Aorta (tissue), 5 donors: Measurements from ENCODE around the gene UBE2M. TPM values are rescaled to one million over a fixed set of nuclear protein-coding genes. Genes with fewer than 3 reads are reported as not detected.
A peak's percentile ranks its signal among the peaks of the same experiment; 100 is the strongest.

ENCODE experiments used
- ATAC-seq: fragments of 200-7000 bp; cut with Tn5 transposase; one replicate; pipeline ENCODE4 v1.9.1; 2022; ENCODE audit warnings: moderate library complexity; ENCODE audit not compliant: low FRiP score
- DNase-seq, 2 donors: peaks; one replicate each; pipeline ENCODE4 v3.0.0-alpha.2; 2020
- H3K27ac ChIP-seq, 2 donors: one replicate each; pipeline ENCODE4 v1.5.1; 2013; ENCODE audit warnings: low read length in 2 of 2, mild to moderate bottlenecking in 2 of 2, moderate library complexity in 2 of 2, control low read depth in 1 of 2, inconsistent platforms in 1 of 2, low read depth in 1 of 2
- H3K27me3 ChIP-seq, 2 donors: one replicate each; pipeline ENCODE4 v1.6.1; 2013; ENCODE audit warnings: control low read depth in 1 of 2, low read length in 1 of 2, mild to moderate bottlenecking in 1 of 2, moderate library complexity in 1 of 2; ENCODE audit not compliant: insufficient read depth in 2 of 2, control insufficient read depth in 1 of 2
- H3K36me3 ChIP-seq, 2 donors: one replicate each; pipeline ENCODE4 v1.6.1; 2013; ENCODE audit warnings: control low read depth in 1 of 2, low read length in 1 of 2, mild to moderate bottlenecking in 1 of 2; ENCODE audit not compliant: insufficient read depth in 2 of 2, control insufficient read depth in 1 of 2
- H3K4me1 ChIP-seq, 2 donors: one replicate each; pipeline ENCODE4 v1.6.1; 2013; ENCODE audit warnings: low read length in 2 of 2, control low read depth in 1 of 2, mild to moderate bottlenecking in 1 of 2, moderate library complexity in 1 of 2; ENCODE audit not compliant: insufficient read depth in 2 of 2, control insufficient read depth in 1 of 2
- H3K4me3 ChIP-seq, 2 donors: one replicate each; pipeline ENCODE4 v1.5.1; 2013; ENCODE audit warnings: low read length in 2 of 2, control low read depth in 1 of 2, mild to moderate bottlenecking in 1 of 2
- H3K9me3 ChIP-seq: one replicate; pipeline ENCODE4 v1.6.1; 2013; ENCODE audit warnings: mild to moderate bottlenecking, low read length; ENCODE audit not compliant: control insufficient read depth
- WGBS, 2 donors: extraction: QIAGEN DNeasy Blood & Tissue Kit; methylation state at CpG; one replicate each; pipeline ENCODE4 v1.1.7; 2013; 5-methylcytosine and 5-hydroxymethylcytosine counted together
- intact Hi-C, 2 donors: fragments of 100-400 bp; cut with DNase I; formaldehyde crosslinking; loops; one replicate each; pipeline versions ENCODE4 v1.14.2 to v1.15.0; 2022
- polyA plus RNA-seq, 2 donors: library from polyadenylated mRNA; stranded (reverse); fragments of 200-250 nt; gene quantifications; one replicate each; pipeline ENCODE4 v1.2.3, GENCODE V29; 2013
- total RNA-seq, 2 donors: library from RNA; stranded (reverse); fragmentation: NEBNext Ultra II Directional; extraction: Animal tissue kit (Norgen Biotek cat#: 25700); gene quantifications; one replicate each; pipeline ENCODE4 v1.2.1, GENCODE V29; 2021
- donor health status: healthy with polysubstance abuse.
- donor health status: Bipolar disorder and iron deficiency.
- donor health status: DM: no; HTN: no; CAD: no.
- donor health status: DM: no; HTN: no; CAD: no.
- donor health status: DM: yes; HTN: yes; CAD: no.

The UBE2M gene
- total and polyA plus RNA-seq, 4 donors, result 47.1 to 57.7 (median 49.3) TPM

DNA sequence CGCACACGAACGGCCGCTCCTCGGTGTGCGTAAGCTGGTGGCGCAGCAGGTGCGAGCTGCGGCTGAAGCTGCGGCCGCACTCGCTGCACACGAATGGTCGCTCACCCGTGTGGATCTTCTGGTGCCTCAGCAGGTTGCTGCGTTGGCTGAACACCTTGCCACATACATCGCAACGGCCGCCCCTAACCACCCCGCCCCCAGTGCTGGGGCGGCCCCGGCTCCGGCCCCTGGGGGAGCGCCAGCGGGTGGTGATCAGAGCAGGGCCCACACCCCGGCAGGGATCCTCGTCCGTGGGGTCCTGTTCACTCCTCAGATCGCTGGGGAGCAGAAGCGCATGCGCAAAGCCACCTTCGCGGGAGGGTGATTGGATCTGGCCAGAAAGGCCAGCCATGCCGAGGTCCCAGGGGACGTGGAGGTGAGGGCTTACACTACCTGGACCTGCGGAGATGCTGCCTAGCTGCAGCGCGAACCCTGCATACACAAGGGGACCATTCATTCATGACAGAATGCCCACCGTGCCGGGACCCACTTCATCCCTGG is 4.7 kb upstream of the UBE2M start:
- Histone ChIP-seq H3K27ac (no peak overlapping the region), H3K4me3 (no peak overlapping the region), H3K27me3 (no peaks in the 10 kb centered on the region), H3K36me3 (no peaks in the 10 kb centered on the region), H3K4me1 (no peaks in the 10 kb centered on the region), H3K9me3 (no peaks in the 10 kb centered on the region)
- 5% methylated on average over 33 to 40 of the region's 40 CpGs for WGBS, 2 donors
- ATAC-seq (no peak), DNase-seq (peak in 1 of 2 donors; percentile 81)
- intact Hi-C loops, result no loop called here

DNA sequence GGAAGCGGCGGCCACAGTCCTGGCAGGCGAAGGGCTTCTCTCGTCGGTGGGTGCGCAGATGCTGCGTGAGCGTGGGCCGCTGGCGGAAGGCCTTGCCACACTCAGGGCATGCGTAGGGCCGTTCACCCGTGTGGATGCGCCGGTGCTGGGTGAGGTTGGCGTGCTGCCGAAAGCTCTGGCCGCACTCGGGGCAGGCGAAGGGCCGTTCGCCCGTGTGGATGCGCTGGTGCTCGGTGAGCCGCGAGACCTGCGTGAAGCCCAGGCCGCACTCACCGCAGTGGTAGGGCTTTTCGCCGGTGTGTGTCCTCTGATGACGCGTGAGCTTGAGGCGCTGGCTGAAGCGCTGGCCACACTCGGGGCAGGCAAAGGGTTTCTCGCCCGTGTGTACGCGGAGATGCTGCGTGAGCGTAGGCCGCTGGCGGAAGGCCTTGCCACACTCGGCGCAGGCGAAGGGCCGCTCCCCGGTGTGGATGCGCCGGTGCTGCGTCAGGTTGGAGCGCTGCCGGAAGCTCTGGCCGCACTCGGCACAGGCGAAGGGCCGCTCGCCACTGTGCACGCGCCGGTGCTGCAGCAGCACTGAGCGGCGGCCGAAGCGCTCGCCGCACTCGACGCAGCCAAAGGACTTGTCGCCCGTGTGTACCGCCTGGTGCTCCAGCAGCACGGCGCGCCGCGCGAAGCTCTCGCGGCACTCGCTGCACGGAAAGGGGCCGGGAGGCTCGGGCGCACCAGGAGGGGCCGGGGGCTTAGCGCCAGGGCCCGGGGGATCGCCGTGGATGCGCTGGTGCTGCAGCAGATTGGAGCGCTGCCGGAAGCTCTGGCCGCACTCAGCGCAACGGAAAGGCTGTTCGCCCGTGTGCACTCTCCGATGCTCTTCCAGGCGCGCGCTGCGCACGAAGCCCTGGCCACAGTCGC is 4.0 kb upstream of the UBE2M start:
- intact Hi-C loops, result no loop called here
- Histone ChIP-seq H3K4me1 (no peaks in the 10 kb centered on the region), H3K4me3 (peak overlapping the region in 1 of 2 donors; percentile 3), H3K27me3 (no peaks in the 10 kb centered on the region), H3K27ac (no peak overlapping the region), H3K9me3 (no peaks in the 10 kb centered on the region), H3K36me3 (no peaks in the 10 kb centered on the region)
- ATAC-seq (peak; percentile 6), DNase-seq (peak; percentile 52 to 84)
- WGBS, 2 donors, result 4 to 5% methylated on average over 103 to 107 of the region's 107 CpGs

DNA sequence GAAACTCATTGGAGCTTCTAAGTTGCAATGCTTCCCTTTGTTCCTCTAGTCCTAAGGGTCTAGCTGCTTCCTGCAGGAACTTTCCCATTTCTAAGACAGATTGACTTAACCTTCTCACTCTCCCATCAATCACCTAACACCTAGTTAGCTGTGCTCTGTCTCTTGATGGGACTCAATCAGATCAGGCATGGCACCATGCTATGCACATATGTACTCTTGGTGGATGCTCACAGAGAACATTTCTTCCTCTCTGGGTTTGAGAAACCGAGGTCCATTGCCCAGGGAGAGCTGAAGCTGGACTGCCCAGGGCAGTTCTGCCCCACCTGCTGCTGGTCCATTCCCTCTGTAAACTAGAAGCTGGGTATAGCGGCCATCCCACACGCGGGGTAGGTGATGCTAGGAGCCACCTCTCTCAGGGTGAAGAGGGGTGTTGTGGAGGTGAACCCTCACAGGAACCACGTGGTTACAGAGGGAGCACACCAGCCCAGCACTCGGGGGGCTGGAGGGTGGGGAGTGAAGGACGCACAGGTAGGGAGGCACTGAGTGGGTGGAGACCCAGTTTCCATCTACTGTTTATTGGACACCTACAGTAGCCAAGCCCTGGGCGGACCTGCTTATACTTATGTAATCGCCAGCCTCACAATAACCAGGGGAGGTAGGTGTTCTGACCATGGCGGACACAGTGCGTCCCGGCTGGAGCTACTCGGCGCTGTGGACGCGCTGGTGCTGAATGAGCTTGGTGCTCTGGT is 3.1 kb upstream of the UBE2M start:
- no peak for ATAC-seq
- no peaks in the 10 kb centered on the region for H3K4me1 ChIP-seq

GRCh38 chr19:58560921-58561320 is 2.5 kb upstream of the UBE2M start:
- intact Hi-C loops, result no loop called here
- Histone ChIP-seq H3K27ac (no peak overlapping the region), H3K36me3 (no peaks in the 10 kb centered on the region), H3K4me1 (no peaks in the 10 kb centered on the region), H3K4me3 (no peak overlapping the region), H3K27me3 (no peaks in the 10 kb centered on the region), H3K9me3 (no peaks in the 10 kb centered on the region)
- DNase-seq (peak in 1 of 2 donors; percentile 30), ATAC-seq (no peak)

More for the DNA sequence above, 3.1 kb upstream of the UBE2M start:
- no peak for DNase-seq
- WGBS, 2 donors, result 56 to 61% methylated on average over 16 of the region's 16 CpGs
- H3K27me3 ChIP-seq, result no peaks in the 10 kb centered on the region
- no peak overlapping the region for H3K27ac ChIP-seq
- intact Hi-C loops, result no loop called here
- H3K36me3 ChIP-seq, result no peaks in the 10 kb centered on the region
- H3K4me3 ChIP-seq, result no peak overlapping the region
- H3K9me3 ChIP-seq, result no peaks in the 10 kb centered on the region

- 75 to 77% methylated on average over 8 of the region's 8 CpGs for WGBS, 2 donors
- Histone ChIP-seq H3K4me3 (no peak overlapping the region), H3K27me3 (no peaks in the 10 kb centered on the region), H3K36me3 (no peaks in the 10 kb centered on the region), H3K4me1 (no peaks in the 10 kb centered on the region), H3K27ac (peak overlapping the region in 1 of 2 donors; percentile 66), H3K9me3 (no peaks in the 10 kb centered on the region)
- intact Hi-C loops, result no loop called here
- ATAC-seq, result no peak
- DNase-seq, result peak in 1 of 2 donors; percentile 45
These were observed 1.8 kb upstream of the UBE2M start for GRCh38 chr19:58560007-58560887.

- WGBS, 2 donors, result 1% methylated on average over 33 of the region's 33 CpGs
- Histone ChIP-seq H3K36me3 (no peaks in the 10 kb centered on the region), H3K27ac (peak overlapping the region; percentile 17 to 96), H3K9me3 (no peaks in the 10 kb centered on the region), H3K27me3 (no peaks in the 10 kb centered on the region), H3K4me1 (no peaks in the 10 kb centered on the region), H3K4me3 (peak overlapping the region; percentile 36 to 62)
- intact Hi-C loops, result loop anchor here in 1 of 2 donors (2.0 kb wide), 1 partner anchor 13 kb away; the partner anchor contains the start of gene MZF1
- ATAC-seq, result peak; percentile 82
- peak; percentile 96 to 97 for DNase-seq
These were observed 1.0 kb upstream of the UBE2M start for GRCh38 chr19:58559275-58560006.

GRCh38 chr19:58558623-58559274 is 338 bp upstream of the UBE2M start:
- no peaks in the 10 kb centered on the region for H3K9me3 ChIP-seq
- DNase-seq (peak; percentile 99 to 100), ATAC-seq (peak; percentile 92)
- intact Hi-C loops, result loop anchor here in 1 of 2 donors (2.0 kb wide), 1 partner anchor 14 kb away; the partner anchor contains the start of gene MZF1
- H3K4me1 ChIP-seq, result no peaks in the 10 kb centered on the region
- H3K36me3 ChIP-seq, result no peaks in the 10 kb centered on the region
- H3K27me3 ChIP-seq, result no peaks in the 10 kb centered on the region
- peak overlapping the region; percentile 65 to 86 for H3K4me3 ChIP-seq
- 0% methylated on average over 64 to 76 of the region's 76 CpGs for WGBS, 2 donors
- H3K27ac ChIP-seq, result peak overlapping the region; percentile 87 to 98
